ENCODE measurements around the gene SMYD1.

Gene SMYD1

DNA sequence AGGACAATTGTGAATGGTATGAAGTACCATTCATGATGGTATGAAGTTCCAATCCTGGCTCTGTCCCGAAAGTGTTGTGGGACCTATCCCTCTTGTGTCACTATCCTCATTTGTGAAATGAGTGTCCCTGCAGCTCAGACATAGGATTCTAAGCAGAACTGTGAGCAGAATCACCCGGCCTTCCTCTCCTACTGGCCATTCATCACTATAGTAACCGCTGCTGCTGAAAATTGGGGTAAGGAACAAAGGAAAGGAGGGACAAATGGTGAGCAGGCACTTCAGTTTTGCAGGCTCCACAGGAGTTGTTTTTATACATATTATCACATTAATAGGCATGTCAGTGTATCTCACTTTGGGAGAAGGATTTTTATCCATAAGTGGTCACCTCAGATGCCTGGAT is 27.4 kb downstream of the SMYD1 start:
- no peak for DNase-seq (ENCODE audit: extremely low read depth, low read depth)
- TF ChIP-seq, protein P1, sequence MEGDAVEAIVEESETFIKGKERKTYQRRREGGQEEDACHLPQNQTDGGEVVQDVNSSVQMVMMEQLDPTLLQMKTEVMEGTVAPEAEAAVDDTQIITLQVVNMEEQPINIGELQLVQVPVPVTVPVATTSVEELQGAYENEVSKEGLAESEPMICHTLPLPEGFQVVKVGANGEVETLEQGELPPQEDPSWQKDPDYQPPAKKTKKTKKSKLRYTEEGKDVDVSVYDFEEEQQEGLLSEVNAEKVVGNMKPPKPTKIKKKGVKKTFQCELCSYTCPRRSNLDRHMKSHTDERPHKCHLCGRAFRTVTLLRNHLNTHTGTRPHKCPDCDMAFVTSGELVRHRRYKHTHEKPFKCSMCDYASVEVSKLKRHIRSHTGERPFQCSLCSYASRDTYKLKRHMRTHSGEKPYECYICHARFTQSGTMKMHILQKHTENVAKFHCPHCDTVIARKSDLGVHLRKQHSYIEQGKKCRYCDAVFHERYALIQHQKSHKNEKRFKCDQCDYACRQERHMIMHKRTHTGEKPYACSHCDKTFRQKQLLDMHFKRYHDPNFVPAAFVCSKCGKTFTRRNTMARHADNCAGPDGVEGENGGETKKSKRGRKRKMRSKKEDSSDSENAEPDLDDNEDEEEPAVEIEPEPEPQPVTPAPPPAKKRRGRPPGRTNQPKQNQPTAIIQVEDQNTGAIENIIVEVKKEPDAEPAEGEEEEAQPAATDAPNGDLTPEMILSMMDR (IDR thresholded peaks at IDR 0.05; ENCODE audit: low read depth, low read length), result no peak

DNA sequence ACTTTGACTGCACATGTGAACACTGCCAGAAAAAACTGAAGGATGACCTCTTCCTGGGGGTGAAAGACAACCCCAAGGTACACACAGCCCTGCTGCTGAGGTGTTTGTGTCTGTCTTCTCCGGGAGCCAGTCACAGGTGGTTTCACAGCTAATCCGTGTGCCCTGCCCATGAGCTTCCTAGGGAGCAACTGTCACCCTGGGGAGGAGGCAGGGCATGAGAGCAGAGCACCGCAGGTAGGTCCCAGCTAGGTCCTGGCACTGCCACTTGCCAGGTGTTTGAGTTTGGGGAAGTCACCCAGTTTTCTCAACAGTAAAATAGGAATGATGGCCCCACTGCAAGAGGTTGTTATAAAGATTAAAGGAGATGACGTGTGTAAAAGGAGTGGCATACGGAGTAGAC is 29.1 kb downstream of the SMYD1 start:
- TF ChIP-seq, protein P1 (IDR thresholded peaks at IDR 0.05; ENCODE audit: low read depth, low read length), result no peak
- DNase-seq (ENCODE audit: extremely low read depth, low read depth), result no peak

DNA sequence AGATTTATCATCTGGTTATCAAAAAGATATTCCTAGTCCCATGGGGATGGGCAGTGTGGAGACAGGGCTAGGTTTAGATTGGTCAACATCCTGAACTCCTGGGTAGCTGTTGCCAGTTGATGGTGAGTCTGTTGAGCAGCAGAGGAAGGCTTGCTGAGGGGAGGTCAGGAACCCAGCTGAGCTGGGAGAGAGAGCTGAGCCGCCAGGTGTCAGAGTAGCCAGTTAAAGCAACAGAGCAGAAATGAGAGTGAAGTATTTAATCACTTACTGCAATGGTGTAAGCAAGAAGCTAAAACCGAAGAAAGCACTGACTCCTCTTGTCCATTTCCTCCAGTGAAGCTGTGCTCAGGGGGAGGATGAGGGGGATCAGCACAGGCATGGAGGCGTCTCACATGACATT is 29.6 kb downstream of the SMYD1 start:
- DNase-seq (ENCODE audit: extremely low read depth, low read depth), result no peak
- TF ChIP-seq, protein P1 (IDR thresholded peaks at IDR 0.05; ENCODE audit: low read depth, low read length), result no peak

DNA sequence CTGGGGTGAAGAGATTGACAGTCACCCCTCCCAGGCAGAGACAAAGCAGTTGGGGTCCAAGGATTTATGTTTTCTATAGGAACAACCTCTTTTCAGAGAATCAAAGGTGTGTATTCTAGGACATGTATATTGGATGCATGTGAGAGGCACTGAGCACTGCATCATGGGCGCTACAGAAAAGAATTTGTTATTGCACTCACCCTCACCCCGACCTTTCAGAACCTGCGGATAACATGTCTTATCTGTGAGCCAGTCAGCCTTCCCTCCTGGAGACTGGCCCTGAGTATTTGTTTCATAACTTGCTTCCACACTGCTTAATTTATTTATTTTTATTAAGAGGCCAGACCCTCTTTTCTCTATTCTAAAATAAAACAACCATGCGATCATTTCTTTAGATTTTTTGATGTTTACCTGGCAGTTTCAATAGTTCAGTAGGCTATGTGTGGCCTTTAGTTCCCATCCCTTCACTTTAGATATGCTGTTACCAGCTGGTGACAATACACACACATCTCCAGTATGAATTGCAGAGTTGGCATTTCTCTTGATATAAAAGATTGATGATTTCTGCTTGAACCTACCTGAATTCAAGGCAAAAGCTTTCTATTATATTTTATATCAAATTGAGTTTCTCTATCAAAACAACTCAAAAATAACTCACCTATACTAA is 30.4 kb downstream of the SMYD1 start:
- TF ChIP-seq, protein P1 (IDR thresholded peaks at IDR 0.05; ENCODE audit: low read depth, low read length), result no peak
- no peak for DNase-seq (ENCODE audit: extremely low read depth, low read depth)

DNA sequence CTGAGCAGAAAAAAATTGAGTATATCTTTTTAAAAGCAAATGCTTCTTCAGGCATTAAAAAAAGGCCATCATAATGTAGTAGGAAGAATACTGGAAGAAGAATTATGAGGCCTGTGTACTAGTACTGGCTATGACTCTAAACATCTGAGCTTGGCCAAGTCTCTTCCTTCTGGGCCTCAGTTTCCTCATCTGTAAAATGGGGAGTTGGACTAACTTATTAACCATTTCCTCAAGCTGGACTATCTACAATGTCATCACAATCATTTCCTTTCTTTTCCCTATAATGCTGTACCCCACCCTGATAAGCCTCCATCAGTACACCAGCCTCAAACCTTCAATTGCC is 30.9 kb downstream of the SMYD1 start:
- TF ChIP-seq, protein P1 (IDR thresholded peaks at IDR 0.05; ENCODE audit: low read depth, low read length), result no peak
- DNase-seq (ENCODE audit: extremely low read depth, low read depth), result no peak

DNA sequence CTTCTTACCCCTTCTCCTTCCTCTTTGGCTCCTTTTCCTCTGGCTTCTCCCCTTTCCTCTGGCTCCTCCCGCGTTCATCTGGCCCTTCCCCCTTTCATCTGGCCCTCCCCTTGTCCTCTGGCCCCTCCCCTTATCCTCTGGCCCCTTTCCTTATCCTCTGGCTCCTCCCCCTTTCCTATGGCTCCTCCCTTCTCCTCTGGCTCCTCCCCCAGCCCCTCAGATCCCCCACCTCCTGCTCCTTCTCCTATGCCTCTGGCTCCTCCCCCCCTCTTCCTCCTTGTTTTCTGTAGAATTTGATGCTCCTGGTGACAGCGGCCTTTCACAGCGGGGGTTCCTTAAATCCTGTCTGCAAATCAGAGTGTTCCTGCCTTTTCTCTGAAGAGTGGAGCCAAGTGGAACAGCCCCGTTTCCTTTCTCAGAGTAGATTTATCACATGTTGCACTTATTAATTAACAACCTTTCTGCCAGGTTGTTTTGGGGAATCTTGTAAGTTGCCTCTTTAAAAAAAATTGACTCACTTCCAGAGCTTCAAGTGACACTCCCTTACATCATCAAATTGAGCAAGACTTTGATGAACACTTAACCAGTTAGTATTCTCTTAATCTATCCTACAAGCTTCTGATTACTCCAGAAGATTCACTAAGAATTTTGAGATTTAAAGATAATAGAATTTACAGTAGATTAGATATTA is 32.3 kb downstream of the SMYD1 start:
- TF ChIP-seq, protein P1 (IDR thresholded peaks at IDR 0.05; ENCODE audit: low read depth, low read length), result no peak
- no peak for DNase-seq (ENCODE audit: extremely low read depth, low read depth)

DNA sequence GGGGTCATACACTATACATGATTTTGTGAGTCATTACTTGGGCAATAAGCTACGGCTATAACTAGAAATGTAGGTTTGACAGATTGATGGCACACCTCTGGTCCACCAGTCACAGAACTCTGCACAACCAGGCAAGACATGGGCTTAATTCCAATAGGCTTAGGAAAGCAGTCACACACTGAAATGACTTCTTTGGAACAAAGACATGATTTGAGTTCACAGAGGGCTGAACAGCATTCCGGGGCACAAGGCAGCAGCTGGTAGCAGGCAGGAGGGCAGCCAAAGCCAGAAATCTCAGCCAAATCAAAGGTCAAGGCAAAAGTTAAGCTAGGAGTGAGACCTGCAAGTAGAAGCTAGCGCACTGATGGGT is 32.8 kb downstream of the SMYD1 start:
- DNase-seq (ENCODE audit: extremely low read depth, low read depth), result no peak
- TF ChIP-seq, protein P1 (IDR thresholded peaks at IDR 0.05; ENCODE audit: low read depth, low read length), result no peak

Data from AG09319 (cell line).